HEK293 (cell line): ENCODE measurements around the gene PFKFB1.

ENCODE experiments used
- CTCF ChIA-PET: fragments of 350-600 bp; formaldehyde crosslinking; extraction: SDS; loops from one replicate; lab custom pipeline; 2021; ENCODE audit warnings: antibody characterized with exemption; lab: Yijun Ruan, JAX
- POLR2A ChIA-PET: fragments of 300-600 bp; formaldehyde crosslinking; extraction: SDS; loops from one replicate; lab custom pipeline; 2020; ENCODE audit warnings: antibody characterized with exemption, inconsistent platforms; lab: Yijun Ruan, JAX
- H3K27ac ChIP-seq: fragments of 200-500 bp; sonication (Bioruptor generic); 2 replicates; pipeline ENCODE4 v1.5.1; 2014; ENCODE audit warnings: low read depth, low read length, control low read depth, inconsistent platforms; ENCODE audit errors: extremely low read depth
- H3K36me3 ChIP-seq, 2 experiments: fragments of 200-500 bp in 1 of 2; sonication (Bioruptor generic) in 1 of 2; 1 replicate in 1 of 2; 2 replicates in 1 of 2; pipeline ENCODE4 v1.5.1; 2014 to 2017; ENCODE audit warnings: inconsistent platforms in 2 of 2, low read length in 2 of 2; ENCODE audit not compliant: control insufficient read depth in 2 of 2, insufficient read depth in 1 of 2
- H3K4me1 ChIP-seq: fragments of 200-500 bp; sonication (Bioruptor generic); 2 replicates; pipeline ENCODE4 v1.5.1; 2014; ENCODE audit warnings: mild to moderate bottlenecking, low read length, inconsistent platforms; ENCODE audit not compliant: control insufficient read depth, insufficient read depth
- H3K4me3 ChIP-seq: 2 replicates; pipeline ENCODE4 v1.5.1; 2011; ENCODE audit warnings: low read depth, mild to moderate bottlenecking, control low read depth, low read length, moderate library complexity
- H3K9me3 ChIP-seq: fragments of 200-500 bp; sonication (Bioruptor generic); 2 replicates; pipeline ENCODE4 v1.5.1; 2014; ENCODE audit warnings: low read depth, low read length, inconsistent platforms; ENCODE audit not compliant: control insufficient read depth, insufficient read depth
- GLI2 ChIP-seq: fragments of 450-650 bp; formaldehyde crosslinking; IDR thresholded peaks from 2 replicates; pipeline ENCODE4; 2017; ENCODE audit warnings: missing biosample characterization, missing genetic modification characterization, low read depth, borderline replicate concordance
- HIC1 ChIP-seq: fragments of 450-650 bp; formaldehyde crosslinking; IDR thresholded peaks from 2 replicates; pipeline ENCODE4 v1.5.1; 2016; ENCODE audit warnings: missing biosample characterization, missing genetic modification characterization
- KLF1 ChIP-seq: fragments of 450-650 bp; formaldehyde crosslinking; IDR thresholded peaks from 2 replicates; pipeline ENCODE4 v1.5.1; 2016; ENCODE audit warnings: missing biosample characterization, missing genetic modification characterization
- RBAK ChIP-seq: fragments of 450-650 bp; formaldehyde crosslinking; IDR thresholded peaks from 2 replicates; pipeline ENCODE4 v1.5.1; 2016; ENCODE audit warnings: missing biosample characterization, missing genetic modification characterization
- SP2 ChIP-seq: fragments of 450-650 bp; formaldehyde crosslinking; IDR thresholded peaks from 2 replicates; pipeline ENCODE4 v1.5.1; 2016; ENCODE audit warnings: missing biosample characterization, missing genetic modification characterization
- ZBTB11 ChIP-seq: fragments of 450-650 bp; formaldehyde crosslinking; conservative IDR thresholded peaks from 2 replicates; pipeline ENCODE4 v1.5.1; 2016; ENCODE audit warnings: low read depth, missing biosample characterization, missing genetic modification characterization
- ZFHX2 ChIP-seq: fragments of 450-650 bp; formaldehyde crosslinking; conservative IDR thresholded peaks from 2 replicates; pipeline ENCODE4 v1.5.1; 2016; ENCODE audit warnings: missing biosample characterization, missing genetic modification characterization
- ZFP69B ChIP-seq: fragments of 450-650 bp; formaldehyde crosslinking; IDR thresholded peaks from 2 replicates; pipeline ENCODE4 v1.5.1; 2016; ENCODE audit warnings: missing biosample characterization, missing genetic modification characterization
- ZNF155 ChIP-seq: fragments of 450-650 bp; formaldehyde crosslinking; IDR thresholded peaks from 2 replicates; pipeline ENCODE4 v1.5.1; 2016; ENCODE audit warnings: missing biosample characterization, missing genetic modification characterization
- ZNF184 ChIP-seq: fragments of 450-650 bp; IDR thresholded peaks from 2 replicates; pipeline ENCODE4 v1.5.1; 2018; ENCODE audit warnings: missing biosample characterization, mild to moderate bottlenecking, missing genetic modification characterization
- ZNF19 ChIP-seq: fragments of 450-650 bp; formaldehyde crosslinking; IDR thresholded peaks from 2 replicates; pipeline ENCODE4; 2016; ENCODE audit warnings: missing biosample characterization, missing genetic modification characterization, low read depth
- ZNF202 ChIP-seq: fragments of 450-650 bp; formaldehyde crosslinking; IDR thresholded peaks from 2 replicates; pipeline ENCODE4 v1.5.1; 2016; ENCODE audit warnings: missing biosample characterization, missing genetic modification characterization, borderline replicate concordance
- ZNF211 ChIP-seq: fragments of 450-650 bp; formaldehyde crosslinking; IDR thresholded peaks from 2 replicates; pipeline ENCODE4 v1.5.1; 2016; ENCODE audit warnings: low read depth, missing biosample characterization, missing genetic modification characterization
- ZNF23 ChIP-seq: fragments of 450-650 bp; formaldehyde crosslinking; IDR thresholded peaks from 2 replicates; pipeline ENCODE4 v1.5.1; 2016; ENCODE audit warnings: missing biosample characterization, missing genetic modification characterization, borderline replicate concordance
- ZNF274 ChIP-seq, 2 experiments: fragments of 200-500 bp in 1 of 2; fragments of 450-650 bp in 1 of 2; sonication (Bioruptor generic) in 1 of 2; formaldehyde crosslinking in 1 of 2; IDR thresholded peaks; 2 replicates each; pipeline versions ENCODE4 v1.5.1 to v1.6.1; 2014 to 2016; ENCODE audit warnings: borderline replicate concordance in 1 of 2, inconsistent platforms in 1 of 2, low read length in 1 of 2, missing biosample characterization in 1 of 2, missing genetic modification characterization in 1 of 2
- ZNF302 ChIP-seq: fragments of 450-650 bp; formaldehyde crosslinking; IDR thresholded peaks from 2 replicates; pipeline ENCODE4 v1.5.1; 2016; ENCODE audit warnings: missing biosample characterization, missing genetic modification characterization, low read depth
- ZNF558 ChIP-seq: fragments of 450-650 bp; formaldehyde crosslinking; IDR thresholded peaks from 2 replicates; pipeline ENCODE4 v1.5.1; 2016; ENCODE audit warnings: missing biosample characterization, missing genetic modification characterization
- ZNF571 ChIP-seq: fragments of 450-650 bp; formaldehyde crosslinking; IDR thresholded peaks from 2 replicates; pipeline ENCODE4 v1.5.0; 2017; ENCODE audit warnings: missing biosample characterization, missing genetic modification characterization
- ZNF585B ChIP-seq: fragments of 450-650 bp; formaldehyde crosslinking; IDR thresholded peaks from 2 replicates; pipeline ENCODE4 v1.5.1; 2016; ENCODE audit warnings: missing biosample characterization, missing genetic modification characterization
- ZNF624 ChIP-seq: fragments of 450-650 bp; formaldehyde crosslinking; IDR thresholded peaks from 2 replicates; pipeline ENCODE4 v1.5.1; 2017; ENCODE audit warnings: missing biosample characterization, missing genetic modification characterization
- ZNF776 ChIP-seq: fragments of 450-650 bp; formaldehyde crosslinking; IDR thresholded peaks from 2 replicates; pipeline ENCODE4 v1.5.0; 2017; ENCODE audit warnings: missing biosample characterization, missing genetic modification characterization, borderline replicate concordance
- ZNF791 ChIP-seq: fragments of 450-650 bp; formaldehyde crosslinking; IDR thresholded peaks from 2 replicates; pipeline ENCODE4 v1.5.1; 2016; ENCODE audit warnings: missing biosample characterization, missing genetic modification characterization

Gene PFKFB1

GRCh38 chrX:54977387-54977786 lies 16.6 kb downstream of the PFKFB1 start:
- ChIA-PET POLR2A (no interaction called here), CTCF (no interaction called here)
- Histone ChIP-seq H3K4me3 (no peak overlapping the region), H3K4me1 (no peaks in the 10 kb centered on the region), H3K9me3 (no peaks in the 10 kb centered on the region; the same call in 1 of the 2 replicates), H3K36me3 (no peaks in the 10 kb centered on the region), H3K27ac (no peak overlapping the region)
- no peak for TF ChIP-seq RBAK
- TF ChIP-seq ZNF23 = no peak
- TF ChIP-seq ZNF155 (tag by site-specific recombination) = no peak
- TF ChIP-seq ZFP69B (tag by site-specific recombination) = no peak
- no peak for TF ChIP-seq GLI2 (tag by site-specific recombination)
- TF ChIP-seq KLF1 (tag by site-specific recombination) = no peak
- TF ChIP-seq ZNF624 (tag by site-specific recombination) = no peak
- TF ChIP-seq ZNF302 = no peak
- no peak for TF ChIP-seq ZNF776 (tag by site-specific recombination)
- no peak for TF ChIP-seq ZBTB11 (tag by site-specific recombination)
- no peak for TF ChIP-seq ZNF571 (tag by site-specific recombination)
- no peak for TF ChIP-seq ZNF558 (tag by site-specific recombination)

GRCh38 chrX:54964766-54965497 lies 29.1 kb downstream of the PFKFB1 start:
- Histone ChIP-seq H3K36me3 (no peaks in the 10 kb centered on the region), H3K27ac (no peak overlapping the region), H3K4me1 (no peaks in the 10 kb centered on the region), H3K4me3 (no peak overlapping the region), H3K9me3 (peaks cover 4% of the 10 kb centered on the region; the same call in 1 of the 2 replicates)
- ChIA-PET CTCF (no interaction called here), POLR2A (no interaction called here)
- TF ChIP-seq ZNF155 (tag by site-specific recombination) (no peak), ZNF791 (tag by site-specific recombination) (no peak), SP2 (tag by site-specific recombination) (no peak), HIC1 (no peak), ZNF274 (IDR thresholded peaks at IDR 0.05; ENCODE audit: low read length) (no peak), ZNF274 (tag by site-specific recombination; IDR thresholded peaks at IDR 0.05; ENCODE audit: borderline replicate concordance) (no peak), ZNF19 (no peak), ZFHX2 (tag by site-specific recombination) (no peak), ZNF211 (tag by site-specific recombination) (no peak), ZNF184 (tag by site-specific recombination) (no peak), ZNF585B (no peak), ZNF202 (tag by site-specific recombination) (no peak)
